ENCODE measurements around the gene SH2D5. TPM values are rescaled to one million over a fixed set of nuclear protein-coding genes. Genes with fewer than 3 reads are reported as not detected.

SH2D5 gene
- total RNA-seq, 1 donor: 4.3 TPM

DNA sequence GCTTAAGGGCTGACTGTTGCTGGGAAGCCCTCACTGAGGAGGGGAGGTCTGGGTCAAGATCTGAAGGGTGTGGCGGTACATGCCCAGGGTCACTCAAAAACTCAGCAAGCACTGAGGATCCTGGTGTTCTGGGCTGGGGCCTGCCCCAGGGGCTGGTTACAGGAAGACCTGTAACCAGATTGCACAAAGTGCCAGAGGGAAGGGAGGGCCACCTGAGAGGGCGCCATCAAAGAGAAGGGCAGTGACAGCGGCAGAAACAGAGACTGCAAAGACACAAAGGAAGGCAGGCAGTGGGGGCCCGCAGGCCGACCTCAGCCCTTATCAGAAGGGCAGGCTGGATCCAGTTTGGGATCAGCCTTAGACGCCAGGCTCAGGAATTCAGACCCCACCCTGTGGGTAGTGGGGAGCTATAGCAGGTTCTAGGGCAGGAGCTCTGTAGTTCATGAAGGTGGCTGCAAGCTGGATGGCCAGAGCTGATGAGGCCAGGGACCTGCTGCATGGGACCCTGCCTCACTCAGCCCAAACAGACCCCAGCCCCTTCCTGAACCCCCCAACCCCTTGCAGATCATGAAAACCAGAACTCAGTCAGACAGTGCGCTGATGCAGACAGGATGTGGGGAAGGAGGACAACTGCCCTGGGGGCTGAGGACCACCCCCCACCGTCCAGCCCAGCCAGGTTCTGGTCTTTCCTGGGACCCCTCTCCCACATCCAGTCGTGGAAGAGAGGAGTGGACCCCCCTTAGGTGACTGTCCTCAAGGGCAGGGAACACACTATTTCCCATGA, 3.9 kb downstream of the SH2D5 start:
- TF ChIP-seq, protein P1, sequence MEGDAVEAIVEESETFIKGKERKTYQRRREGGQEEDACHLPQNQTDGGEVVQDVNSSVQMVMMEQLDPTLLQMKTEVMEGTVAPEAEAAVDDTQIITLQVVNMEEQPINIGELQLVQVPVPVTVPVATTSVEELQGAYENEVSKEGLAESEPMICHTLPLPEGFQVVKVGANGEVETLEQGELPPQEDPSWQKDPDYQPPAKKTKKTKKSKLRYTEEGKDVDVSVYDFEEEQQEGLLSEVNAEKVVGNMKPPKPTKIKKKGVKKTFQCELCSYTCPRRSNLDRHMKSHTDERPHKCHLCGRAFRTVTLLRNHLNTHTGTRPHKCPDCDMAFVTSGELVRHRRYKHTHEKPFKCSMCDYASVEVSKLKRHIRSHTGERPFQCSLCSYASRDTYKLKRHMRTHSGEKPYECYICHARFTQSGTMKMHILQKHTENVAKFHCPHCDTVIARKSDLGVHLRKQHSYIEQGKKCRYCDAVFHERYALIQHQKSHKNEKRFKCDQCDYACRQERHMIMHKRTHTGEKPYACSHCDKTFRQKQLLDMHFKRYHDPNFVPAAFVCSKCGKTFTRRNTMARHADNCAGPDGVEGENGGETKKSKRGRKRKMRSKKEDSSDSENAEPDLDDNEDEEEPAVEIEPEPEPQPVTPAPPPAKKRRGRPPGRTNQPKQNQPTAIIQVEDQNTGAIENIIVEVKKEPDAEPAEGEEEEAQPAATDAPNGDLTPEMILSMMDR (IDR thresholded peaks at IDR 0.05; ENCODE audit: insufficient read depth, low read depth, low read length): no peak
- H3K4me3 ChIP-seq (ENCODE audit: low read depth, low read length): no peak overlapping the region
- DNase-seq (ENCODE audit: low read depth): no peak

GRCh38 chr1:20727746-20728316, 4.7 kb downstream of the SH2D5 start:
- no peak overlapping the region for H3K4me3 ChIP-seq (ENCODE audit: low read depth, low read length)
- TF ChIP-seq, protein P1 (IDR thresholded peaks at IDR 0.05; ENCODE audit: insufficient read depth, low read depth, low read length): peak; percentile 6
- DNase-seq (ENCODE audit: low read depth): no peak

DNA sequence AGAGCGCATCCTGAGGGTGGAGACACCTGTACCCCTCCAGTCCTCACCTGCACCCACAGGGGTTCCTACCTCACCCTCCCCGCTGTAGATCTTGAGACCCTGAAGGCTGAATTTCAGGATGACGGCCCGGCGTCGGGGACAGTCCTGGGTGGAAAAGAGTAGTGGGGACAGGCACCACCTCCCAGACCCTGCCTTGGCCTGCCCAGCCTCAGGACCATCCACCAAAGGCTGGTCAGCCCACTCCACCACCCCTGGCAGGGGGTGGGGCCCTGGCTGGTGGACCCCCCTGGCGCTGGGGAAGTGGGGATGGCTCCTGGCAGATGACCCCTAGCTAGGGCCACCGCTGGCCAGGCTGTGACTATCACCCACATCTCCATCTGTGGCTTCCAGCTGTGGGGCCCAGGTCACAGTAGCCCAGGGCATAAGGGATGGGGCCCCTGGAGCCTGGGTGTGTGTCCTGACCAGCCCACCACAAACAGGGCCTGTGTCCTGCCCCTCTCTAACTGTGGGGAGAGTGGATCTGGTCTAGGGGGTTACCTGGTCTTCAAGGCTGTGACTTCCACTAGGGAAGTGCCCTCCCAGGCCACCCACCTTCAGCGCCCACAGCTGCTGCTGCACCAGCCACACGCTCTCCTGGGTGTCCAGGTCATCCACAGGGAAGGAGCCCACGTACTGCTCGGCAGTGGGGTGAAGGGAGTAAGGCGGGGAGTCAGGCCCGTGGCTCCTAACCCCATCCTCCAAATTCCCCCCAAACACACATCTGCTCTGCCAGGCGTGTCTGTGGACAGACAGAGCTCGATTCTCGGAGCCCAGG, 5.4 kb downstream of the SH2D5 start:
- no peak for DNase-seq (ENCODE audit: low read depth)
- TF ChIP-seq, protein P1 (IDR thresholded peaks at IDR 0.05; ENCODE audit: insufficient read depth, low read depth, low read length): no peak
- H3K4me3 ChIP-seq (ENCODE audit: low read depth, low read length): no peak overlapping the region

DNA sequence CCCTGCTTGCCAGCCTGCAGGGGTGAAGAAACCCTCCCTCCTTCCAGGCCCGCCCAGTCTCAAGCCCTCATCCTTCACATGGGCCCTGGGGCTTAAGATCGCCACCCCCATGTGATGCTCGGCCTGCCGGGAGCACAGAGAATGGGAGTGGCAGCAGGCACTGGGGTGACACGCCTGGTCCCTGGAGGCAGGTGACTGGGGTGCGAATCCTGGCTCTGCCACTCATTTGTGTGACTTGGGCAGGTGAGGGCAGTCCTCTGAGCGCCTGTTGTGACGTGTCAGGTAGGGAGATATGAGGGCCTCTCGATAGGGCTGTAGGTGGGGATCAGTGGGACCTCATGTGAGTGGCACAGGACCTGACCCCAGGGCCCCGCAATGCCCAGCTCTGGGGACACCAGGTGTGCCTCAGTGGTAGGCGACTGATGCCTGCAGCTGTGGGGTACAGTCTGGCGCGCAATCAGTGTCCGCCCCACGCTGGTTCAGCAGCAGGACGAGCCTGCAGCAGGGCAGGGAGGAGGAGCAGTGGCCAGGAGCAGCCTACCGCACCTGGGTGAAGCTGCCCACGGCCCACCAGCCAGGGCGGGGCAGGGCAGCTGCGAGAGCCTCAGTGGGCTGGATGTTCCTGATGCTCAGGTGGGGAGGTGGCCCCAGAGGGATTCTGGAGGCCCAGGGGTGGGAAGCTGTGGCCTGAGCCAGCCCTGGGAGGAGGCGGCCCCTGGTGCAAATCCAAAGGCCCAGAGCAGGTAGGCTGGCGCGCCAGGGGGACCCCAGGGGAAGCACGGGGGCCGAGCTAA, 6.2 kb downstream of the SH2D5 start:
- H3K4me3 ChIP-seq (ENCODE audit: low read depth, low read length): no peak overlapping the region
- TF ChIP-seq, protein P1 (IDR thresholded peaks at IDR 0.05; ENCODE audit: insufficient read depth, low read depth, low read length): no peak
- DNase-seq (ENCODE audit: low read depth): no peak

DNA sequence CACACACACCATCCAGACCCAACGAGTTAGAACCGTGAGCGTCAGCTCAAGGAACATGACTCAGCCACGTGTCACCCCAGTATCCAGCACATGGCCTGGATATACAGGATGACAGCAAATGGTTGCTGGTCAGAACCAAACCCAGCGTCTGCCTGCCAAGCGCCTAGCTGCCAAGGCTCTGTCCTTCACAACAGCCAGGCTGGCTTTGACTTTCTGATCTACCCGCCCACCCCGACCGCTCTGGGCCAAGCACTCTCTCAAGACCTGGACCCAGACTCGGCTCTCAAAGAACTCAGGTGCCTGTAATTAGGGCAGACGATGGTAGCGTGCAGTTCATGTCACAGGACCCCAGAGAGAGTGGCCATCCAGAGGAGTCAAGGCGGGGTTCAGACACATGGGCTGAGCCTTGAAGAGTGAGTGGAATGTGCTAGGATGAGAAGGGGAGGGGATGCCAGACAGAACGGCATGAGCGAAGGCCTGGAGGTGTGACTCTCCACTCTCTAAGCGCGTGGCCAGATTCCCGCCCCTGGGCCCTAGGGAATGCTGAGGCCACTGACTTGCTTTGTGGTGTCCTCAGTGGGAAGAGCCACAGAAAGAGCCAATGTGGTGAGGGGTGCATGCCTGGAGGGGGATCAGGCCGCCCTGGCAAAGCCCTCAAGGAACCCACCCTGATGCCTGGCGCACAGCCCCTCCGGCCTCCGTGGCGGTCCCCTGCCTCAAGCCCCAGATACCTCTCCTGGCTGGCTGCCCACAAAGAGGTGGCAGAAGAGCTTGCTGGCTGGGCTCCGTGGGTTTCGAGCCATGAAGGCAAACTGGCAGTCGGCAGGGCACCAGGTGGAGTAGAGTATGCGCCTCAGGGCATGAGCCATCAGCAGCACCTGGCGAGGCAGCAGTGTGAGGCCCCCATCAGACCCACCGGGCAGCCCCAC, 7.0 kb downstream of the SH2D5 start:
- TF ChIP-seq, protein P1 (IDR thresholded peaks at IDR 0.05; ENCODE audit: insufficient read depth, low read depth, low read length): no peak
- H3K4me3 ChIP-seq (ENCODE audit: low read depth, low read length): no peak overlapping the region
- DNase-seq (ENCODE audit: low read depth): peak; percentile 21
